Effector memory CD4-positive, alpha-beta T cell (primary cell): Measurements from ENCODE around the gene STBD1.
"Not testable (repeated sequence)": the region's sequence is repeated elsewhere in the genome, so short reads cannot be mapped to it uniquely, and the experiment has no call there.

ENCODE experiments used
- DNase-seq, 3 donors: peaks; one replicate each; pipeline ENCODE4 v3.0.0-alpha.2; 2020
- H3K27ac ChIP-seq: 2 replicates; pipeline ENCODE4 v1.7.0; 2013; ENCODE audit warnings: mild to moderate bottlenecking, low read length, moderate library complexity; ENCODE audit not compliant: insufficient read depth, poor library complexity, severe bottlenecking
- H3K27me3 ChIP-seq: replicated peaks from 2 replicates; pipeline ENCODE4 v1.7.0; 2013; ENCODE audit warnings: mild to moderate bottlenecking, low read length; ENCODE audit not compliant: insufficient read depth, control insufficient read depth, poor library complexity, severe bottlenecking
- H3K36me3 ChIP-seq: 2 replicates; pipeline ENCODE4 v1.7.0; 2013; ENCODE audit warnings: mild to moderate bottlenecking, low read length, moderate library complexity; ENCODE audit not compliant: control insufficient read depth, insufficient read depth
- H3K4me1 ChIP-seq: 2 replicates; pipeline ENCODE4 v1.7.0; 2013; ENCODE audit warnings: low read length, mild to moderate bottlenecking; ENCODE audit not compliant: control insufficient read depth, insufficient read depth, poor library complexity, severe bottlenecking
- H3K4me3 ChIP-seq: 2 replicates; pipeline ENCODE4 v1.7.0; 2013; ENCODE audit warnings: low read length, low read depth, mild to moderate bottlenecking; ENCODE audit not compliant: insufficient read depth, poor library complexity, severe bottlenecking
- H3K9me3 ChIP-seq: 2 replicates; pipeline ENCODE4 v1.7.0; 2013; ENCODE audit warnings: mild to moderate bottlenecking, low read length, moderate library complexity; ENCODE audit not compliant: control insufficient read depth

The STBD1 gene

DNA sequence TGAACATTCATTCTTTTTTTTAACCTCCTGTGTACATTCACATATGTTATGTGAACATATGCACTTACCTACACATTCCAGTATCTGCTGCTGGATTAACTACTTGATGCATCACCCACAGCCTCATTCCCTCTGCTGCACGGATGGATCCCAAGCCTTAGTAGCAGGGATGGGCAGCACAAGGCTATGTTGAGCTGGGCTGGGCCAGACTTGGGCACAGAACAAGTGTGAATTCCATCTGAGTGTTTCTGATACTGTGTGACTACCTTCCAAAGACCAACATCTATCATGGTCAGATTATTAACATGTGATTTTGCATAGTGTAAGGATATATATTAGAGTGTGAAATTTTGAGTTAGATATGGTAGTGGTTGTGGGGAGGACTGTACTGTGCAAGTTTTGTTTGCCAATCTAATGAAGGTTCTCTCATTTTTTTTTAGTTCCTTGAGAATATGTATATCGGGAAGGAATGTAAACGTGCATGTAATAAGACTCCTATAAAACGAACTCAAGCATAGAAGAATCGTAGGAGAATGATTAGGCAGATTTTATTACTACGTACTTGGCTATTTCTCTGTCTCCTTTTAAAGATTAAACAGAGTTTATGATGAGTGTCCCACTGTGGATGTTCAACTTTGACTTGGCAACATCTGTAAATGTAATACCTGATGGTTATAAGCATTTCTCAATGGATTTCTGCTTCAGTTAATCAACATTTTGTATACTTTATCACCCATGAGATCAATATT is 23.4 kb upstream of the STBD1 start:
- H3K27ac ChIP-seq, result no peak overlapping the region
- no peaks in the 10 kb centered on the region for H3K27me3 ChIP-seq
- DNase-seq, result no peak
- H3K9me3 ChIP-seq, result no peaks in the 10 kb centered on the region
- no peaks in the 10 kb centered on the region for H3K36me3 ChIP-seq
- no peaks in the 10 kb centered on the region for H3K4me1 ChIP-seq
- H3K4me3 ChIP-seq, result no peak overlapping the region

DNA sequence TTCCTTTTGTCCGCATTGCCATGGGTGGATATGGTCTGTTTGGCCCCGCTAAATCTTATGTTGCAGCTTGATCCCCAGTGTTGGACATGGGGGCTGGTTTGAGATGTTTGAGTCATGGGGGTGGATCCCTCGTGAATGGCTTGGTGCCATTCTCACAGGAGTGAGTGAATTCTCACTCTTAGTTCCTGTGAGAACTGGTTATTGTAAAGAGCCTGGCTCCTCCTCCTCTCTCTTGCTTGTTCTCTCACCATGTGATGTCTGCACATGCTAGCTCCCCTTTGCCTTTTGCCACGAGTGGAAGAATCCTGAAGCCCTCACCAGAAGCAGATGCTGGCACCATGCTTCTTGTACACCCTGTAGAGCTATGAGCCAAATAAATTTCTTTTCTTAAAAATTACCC is 22.6 kb upstream of the STBD1 start:
- no peaks in the 10 kb centered on the region for H3K9me3 ChIP-seq
- H3K4me1 ChIP-seq, result no peaks in the 10 kb centered on the region
- no peak for DNase-seq
- no peaks in the 10 kb centered on the region for H3K27me3 ChIP-seq
- no peak overlapping the region for H3K27ac ChIP-seq
- H3K36me3 ChIP-seq, result no peaks in the 10 kb centered on the region
- H3K4me3 ChIP-seq, result no peak overlapping the region

DNA sequence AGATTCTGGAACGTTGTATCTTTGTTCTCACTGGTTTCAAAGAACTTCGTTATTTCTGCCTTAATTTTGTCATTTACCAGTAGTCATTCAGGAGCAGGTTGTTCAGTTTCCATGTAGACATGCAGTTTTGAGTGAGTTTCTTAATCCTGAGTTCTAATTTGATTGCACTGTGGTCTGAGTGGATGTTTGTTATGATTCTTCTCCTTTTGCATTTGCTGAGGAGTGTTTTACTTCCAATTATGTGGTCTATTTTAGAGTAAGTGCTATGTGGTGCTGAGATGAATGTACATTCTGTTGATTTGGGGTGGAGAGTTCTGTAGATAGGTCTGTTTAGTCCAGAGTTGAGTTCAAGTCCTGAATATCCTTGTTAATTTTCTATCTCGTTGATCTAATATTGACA is 18.7 kb upstream of the STBD1 start:
- not testable (repeated sequence) for H3K4me3 ChIP-seq, H3K9me3 ChIP-seq, DNase-seq, H3K27ac ChIP-seq, H3K4me1 ChIP-seq, H3K27me3 ChIP-seq, H3K36me3 ChIP-seq

DNA sequence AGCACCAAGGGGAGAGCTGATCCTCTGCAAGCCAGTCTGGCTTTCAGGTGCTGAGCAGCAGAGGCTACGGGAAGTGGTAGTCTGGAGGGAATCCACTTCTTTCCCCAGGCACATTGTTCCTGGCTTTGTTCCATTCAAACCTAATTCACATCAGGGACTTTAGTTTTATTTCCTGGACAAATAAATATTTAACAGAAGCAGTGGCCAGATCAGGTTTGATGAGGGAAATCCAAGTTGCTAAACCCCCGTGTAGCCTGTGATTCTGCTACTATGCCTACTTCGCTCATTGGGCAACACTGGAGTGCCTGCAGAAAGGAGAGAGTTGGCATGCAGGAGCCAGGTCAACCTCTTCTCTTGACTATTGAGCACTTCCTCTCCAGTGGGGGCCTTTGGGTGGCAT is 13.8 kb upstream of the STBD1 start:
- DNase-seq, result no peak
- Histone ChIP-seq H3K27ac (no peak overlapping the region), H3K27me3 (no peaks in the 10 kb centered on the region), H3K9me3 (no peaks in the 10 kb centered on the region), H3K4me1 (no peaks in the 10 kb centered on the region), H3K36me3 (no peaks in the 10 kb centered on the region), H3K4me3 (no peak overlapping the region)

DNA sequence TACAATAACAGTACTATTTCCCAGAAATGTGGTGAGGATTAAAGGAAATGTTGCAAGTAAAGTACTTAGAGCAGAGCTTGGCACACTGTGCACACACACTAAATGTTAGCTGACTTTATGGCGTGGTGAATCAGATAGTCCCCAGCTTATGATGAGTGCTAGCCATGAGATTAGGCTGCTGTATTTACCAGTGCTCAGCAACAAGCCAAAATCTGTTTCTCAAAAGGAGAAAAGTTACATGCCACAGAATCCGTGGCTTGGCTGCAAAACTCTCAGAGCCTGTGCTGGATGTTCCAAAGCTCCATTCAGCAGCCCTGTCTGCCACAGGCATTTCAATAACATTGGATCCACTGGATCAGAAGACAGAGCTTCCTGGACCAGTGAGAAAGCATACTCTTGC is 12.8 kb upstream of the STBD1 start:
- no peak for DNase-seq
- Histone ChIP-seq H3K4me3 (no peak overlapping the region), H3K36me3 (no peaks in the 10 kb centered on the region), H3K27me3 (no peaks in the 10 kb centered on the region), H3K27ac (no peak overlapping the region), H3K9me3 (no peaks in the 10 kb centered on the region), H3K4me1 (no peaks in the 10 kb centered on the region)

DNA sequence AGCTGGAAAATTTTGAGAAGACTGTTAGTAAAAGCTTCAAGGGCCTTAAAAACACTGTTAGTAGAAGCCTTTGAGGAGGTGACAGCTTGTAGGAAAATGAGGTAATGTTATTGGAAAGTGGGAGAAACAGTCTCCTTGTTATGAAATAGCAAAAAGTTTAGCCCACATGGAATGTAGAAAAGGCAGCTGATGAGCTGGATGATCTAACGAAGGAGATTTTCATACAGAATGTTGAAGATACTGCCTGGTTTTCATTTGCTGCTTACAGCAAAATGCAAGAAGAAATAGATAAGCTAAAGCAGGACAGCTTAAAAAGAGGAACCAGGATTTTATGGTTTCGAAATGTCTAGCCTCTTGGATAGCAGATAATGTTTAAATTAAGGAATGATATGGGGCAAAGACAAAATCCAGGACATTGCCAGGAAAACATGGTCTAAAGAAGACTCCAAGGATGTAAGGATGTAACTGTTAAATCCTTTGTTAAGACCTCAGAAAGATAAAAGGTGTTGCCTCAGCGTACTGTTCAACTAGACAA is 10.2 kb upstream of the STBD1 start:
- no peak overlapping the region for H3K4me3 ChIP-seq
- no peaks in the 10 kb centered on the region for H3K4me1 ChIP-seq
- no peak overlapping the region for H3K27ac ChIP-seq
- no peak for DNase-seq
- H3K9me3 ChIP-seq, result no peaks in the 10 kb centered on the region
- H3K36me3 ChIP-seq, result no peaks in the 10 kb centered on the region
- H3K27me3 ChIP-seq, result no peaks in the 10 kb centered on the region

DNA sequence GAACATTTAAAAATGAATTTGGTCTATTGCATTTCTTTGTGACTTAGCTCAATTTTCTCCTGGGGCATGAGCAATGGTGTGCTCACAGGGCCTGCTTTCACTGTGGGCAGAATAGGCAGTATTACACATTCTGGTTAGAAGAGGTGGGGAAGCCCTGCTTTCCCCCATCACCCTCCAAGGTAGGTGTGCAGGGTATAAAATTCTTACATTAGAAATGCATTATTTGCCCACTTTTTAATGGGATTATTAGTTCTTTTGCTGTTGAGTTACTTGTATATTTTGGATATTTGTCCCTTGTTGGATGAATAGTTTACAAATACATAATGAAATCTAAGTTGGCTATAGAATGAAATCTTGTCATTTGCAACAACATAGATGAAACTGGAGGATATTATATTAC is 8.3 kb upstream of the STBD1 start:
- no peaks in the 10 kb centered on the region for H3K4me1 ChIP-seq
- no peaks in the 10 kb centered on the region for H3K9me3 ChIP-seq
- DNase-seq, result no peak
- no peak overlapping the region for H3K4me3 ChIP-seq
- no peak overlapping the region for H3K27ac ChIP-seq
- no peaks in the 10 kb centered on the region for H3K36me3 ChIP-seq
- H3K27me3 ChIP-seq, result no peaks in the 10 kb centered on the region

DNA sequence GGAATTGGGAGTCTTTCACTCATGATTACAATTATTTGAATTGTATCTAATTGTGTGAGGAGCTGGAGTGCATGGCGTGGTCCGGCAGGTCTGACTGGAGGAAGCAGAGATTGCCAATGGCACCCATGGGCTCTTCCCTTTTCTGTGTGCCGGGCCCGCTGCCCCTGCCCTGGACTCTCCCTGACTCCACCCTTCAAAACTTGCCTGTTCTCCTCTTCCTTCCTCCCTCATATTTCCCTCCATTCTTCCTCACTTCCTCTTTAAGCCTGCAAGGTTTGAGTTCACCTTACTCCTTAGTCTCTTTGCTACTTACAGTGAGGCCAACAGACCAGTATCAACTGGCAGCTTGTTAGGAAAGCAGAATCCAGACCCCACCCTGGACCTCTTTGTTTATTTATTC is 6.5 kb upstream of the STBD1 start:
- DNase-seq, result no peak
- Histone ChIP-seq H3K27ac (no peak overlapping the region), H3K9me3 (no peaks in the 10 kb centered on the region), H3K4me3 (no peak overlapping the region), H3K27me3 (no peaks in the 10 kb centered on the region), H3K4me1 (peaks cover 10% of the 10 kb centered on the region), H3K36me3 (no peaks in the 10 kb centered on the region)

DNA sequence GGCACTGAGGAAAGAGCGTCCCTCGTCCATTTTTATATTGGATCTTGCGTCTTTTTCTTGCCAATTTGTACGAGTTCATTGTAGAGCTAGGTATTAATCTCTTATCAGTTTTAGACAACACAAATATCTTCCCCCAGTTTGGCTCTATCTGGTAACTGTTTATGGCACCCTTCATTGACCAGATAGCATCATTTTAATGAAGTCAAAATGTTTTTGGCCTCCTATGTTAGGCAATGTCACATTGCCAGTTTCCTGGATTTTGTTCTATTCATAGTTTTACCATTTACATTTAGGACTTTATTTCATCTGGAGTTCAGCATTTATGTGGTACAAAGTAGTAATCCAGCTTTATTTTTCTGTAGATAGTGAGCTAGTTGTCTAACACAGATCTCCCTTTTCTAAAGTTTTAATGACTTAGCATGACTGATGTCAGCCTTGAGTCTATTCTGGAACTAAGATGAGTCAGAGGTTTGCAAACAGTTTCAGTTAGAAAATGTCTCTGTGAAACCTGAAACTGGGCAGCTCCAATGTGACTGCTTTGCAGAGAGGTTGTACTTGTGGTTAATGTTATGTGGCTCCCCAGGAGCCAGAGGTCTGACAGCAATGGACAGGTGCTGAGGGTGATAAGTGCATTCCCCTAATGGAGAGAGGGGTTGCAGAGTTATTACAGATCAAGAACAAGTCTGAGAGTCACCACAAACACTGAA is 5.3 kb upstream of the STBD1 start:
- Histone ChIP-seq H3K27ac (no peak overlapping the region), H3K4me1 (peaks cover 15% of the 10 kb centered on the region), H3K36me3 (no peaks in the 10 kb centered on the region), H3K4me3 (no peak overlapping the region), H3K27me3 (no peaks in the 10 kb centered on the region), H3K9me3 (no peaks in the 10 kb centered on the region)
- DNase-seq, result no peak

DNA sequence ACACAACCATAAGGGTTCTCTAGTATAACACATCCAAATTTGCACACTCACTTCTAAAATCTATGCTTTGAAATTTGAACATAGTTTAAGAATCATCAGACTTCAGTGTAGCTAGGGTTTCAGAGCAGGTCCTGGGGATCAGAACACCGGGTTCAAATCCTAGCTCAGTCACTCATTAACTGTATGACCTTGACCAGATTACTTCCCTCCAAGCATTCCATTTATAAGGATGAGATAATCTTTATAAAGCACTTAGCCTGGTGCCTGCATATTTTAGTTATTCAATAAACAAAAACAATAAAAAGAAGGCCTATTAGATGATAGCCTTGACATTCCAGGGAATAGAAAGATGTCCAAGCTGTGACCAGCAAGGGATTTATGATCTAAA is 4.8 kb upstream of the STBD1 start:
- no peak overlapping the region for H3K27ac ChIP-seq
- H3K27me3 ChIP-seq, result no peaks in the 10 kb centered on the region
- H3K4me1 ChIP-seq, result peaks cover 15% of the 10 kb centered on the region

More for the DNA sequence above, 4.8 kb upstream of the STBD1 start:
- H3K9me3 ChIP-seq, result no peaks in the 10 kb centered on the region
- H3K4me3 ChIP-seq, result no peak overlapping the region
- no peak for DNase-seq
- no peaks in the 10 kb centered on the region for H3K36me3 ChIP-seq
